Nephron progenitor cell (in vitro differentiated cells): ENCODE data around the gene C3orf22.

ENCODE experiments used
- DNase-seq: peaks from one replicate; pipeline ENCODE4 v3.0.0; 2021
- H3K27ac Mint-ChIP-seq: 2 replicates; pipeline ENCODE4 v1.8.0; 2021; ENCODE audit warnings: mild to moderate bottlenecking, moderate library complexity, mixed read lengths
- H3K27me3 Mint-ChIP-seq: 2 replicates; pipeline ENCODE4 v1.8.0; 2021; ENCODE audit warnings: mild to moderate bottlenecking, low read depth, mixed read lengths; ENCODE audit not compliant: poor library complexity
- H3K36me3 Mint-ChIP-seq: 2 replicates; pipeline ENCODE4 v1.8.0; 2021; ENCODE audit warnings: low read depth, mixed read lengths
- H3K4me1 Mint-ChIP-seq: 2 replicates; pipeline ENCODE4 v1.8.0; 2021; ENCODE audit warnings: mixed read lengths
- H3K4me3 Mint-ChIP-seq: 2 replicates; pipeline ENCODE4 v1.8.0; 2021; ENCODE audit warnings: mild to moderate bottlenecking, moderate library complexity, mixed read lengths
- H3K9me3 Mint-ChIP-seq: 2 replicates; pipeline ENCODE4 v1.8.0; 2021; ENCODE audit warnings: mild to moderate bottlenecking, moderate library complexity, mixed read lengths
- TF ChIP-seq, protein P1 (sequence below): fragments of 200-600 bp; sonication (generic); IDR thresholded peaks from 2 replicates; pipeline ENCODE4 v1.5.0; 2021; ENCODE audit warnings: antibody characterized with exemption

C3orf22 gene

GRCh38 chr3:126562737-126563276 lies 4.1 kb upstream of the C3orf22 start:
- H3K36me3 Mint-ChIP-seq: no peaks in the 10 kb centered on the region
- H3K9me3 Mint-ChIP-seq: peaks cover 21% of the 10 kb centered on the region
- H3K27ac Mint-ChIP-seq: no peak overlapping the region
- TF ChIP-seq, protein P1, sequence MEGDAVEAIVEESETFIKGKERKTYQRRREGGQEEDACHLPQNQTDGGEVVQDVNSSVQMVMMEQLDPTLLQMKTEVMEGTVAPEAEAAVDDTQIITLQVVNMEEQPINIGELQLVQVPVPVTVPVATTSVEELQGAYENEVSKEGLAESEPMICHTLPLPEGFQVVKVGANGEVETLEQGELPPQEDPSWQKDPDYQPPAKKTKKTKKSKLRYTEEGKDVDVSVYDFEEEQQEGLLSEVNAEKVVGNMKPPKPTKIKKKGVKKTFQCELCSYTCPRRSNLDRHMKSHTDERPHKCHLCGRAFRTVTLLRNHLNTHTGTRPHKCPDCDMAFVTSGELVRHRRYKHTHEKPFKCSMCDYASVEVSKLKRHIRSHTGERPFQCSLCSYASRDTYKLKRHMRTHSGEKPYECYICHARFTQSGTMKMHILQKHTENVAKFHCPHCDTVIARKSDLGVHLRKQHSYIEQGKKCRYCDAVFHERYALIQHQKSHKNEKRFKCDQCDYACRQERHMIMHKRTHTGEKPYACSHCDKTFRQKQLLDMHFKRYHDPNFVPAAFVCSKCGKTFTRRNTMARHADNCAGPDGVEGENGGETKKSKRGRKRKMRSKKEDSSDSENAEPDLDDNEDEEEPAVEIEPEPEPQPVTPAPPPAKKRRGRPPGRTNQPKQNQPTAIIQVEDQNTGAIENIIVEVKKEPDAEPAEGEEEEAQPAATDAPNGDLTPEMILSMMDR: no peak
- no peak overlapping the region for H3K4me3 Mint-ChIP-seq
- no peaks in the 10 kb centered on the region for H3K4me1 Mint-ChIP-seq
- DNase-seq: no peak
- H3K27me3 Mint-ChIP-seq: peaks cover 8% of the 10 kb centered on the region

DNA sequence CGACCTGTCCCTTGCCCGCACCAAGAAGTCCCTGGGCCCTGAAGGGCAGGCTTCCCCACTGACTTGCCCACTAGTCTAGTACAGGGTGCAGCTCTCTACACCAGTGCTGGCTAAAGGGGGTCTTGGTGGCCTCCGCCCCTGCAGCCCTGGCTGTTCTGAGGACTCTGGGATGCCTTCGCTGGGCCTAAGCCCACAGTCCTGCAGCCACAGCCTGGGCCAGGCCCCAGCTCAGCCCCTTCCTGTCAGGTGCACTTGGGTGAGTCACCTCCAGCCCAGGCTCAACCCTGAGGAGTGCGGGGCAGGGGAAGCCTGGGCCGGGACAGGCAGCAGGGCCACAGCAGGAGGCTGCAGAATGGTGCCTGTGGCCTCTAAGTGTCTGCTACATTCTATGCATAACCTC lies 971 bp downstream of the C3orf22 start:
- Mint-ChIP-seq H3K4me1 (no peaks in the 10 kb centered on the region), H3K27me3 (peaks cover 12% of the 10 kb centered on the region), H3K36me3 (no peaks in the 10 kb centered on the region), H3K27ac (no peak overlapping the region), H3K9me3 (peaks cover 13% of the 10 kb centered on the region), H3K4me3 (no peak overlapping the region)
- no peak for DNase-seq
- TF ChIP-seq, protein P1: no peak

- no peaks in the 10 kb centered on the region for H3K36me3 Mint-ChIP-seq
- peaks cover 9% of the 10 kb centered on the region for H3K9me3 Mint-ChIP-seq
- H3K27ac Mint-ChIP-seq: no peak overlapping the region
- H3K4me3 Mint-ChIP-seq: no peak overlapping the region
- no peaks in the 10 kb centered on the region for H3K4me1 Mint-ChIP-seq
- TF ChIP-seq, protein P1: no peak
- peaks cover 12% of the 10 kb centered on the region for H3K27me3 Mint-ChIP-seq
- DNase-seq: no peak
Observed at GRCh38 chr3:126557415-126557745, 1.4 kb downstream of the C3orf22 start.

DNA sequence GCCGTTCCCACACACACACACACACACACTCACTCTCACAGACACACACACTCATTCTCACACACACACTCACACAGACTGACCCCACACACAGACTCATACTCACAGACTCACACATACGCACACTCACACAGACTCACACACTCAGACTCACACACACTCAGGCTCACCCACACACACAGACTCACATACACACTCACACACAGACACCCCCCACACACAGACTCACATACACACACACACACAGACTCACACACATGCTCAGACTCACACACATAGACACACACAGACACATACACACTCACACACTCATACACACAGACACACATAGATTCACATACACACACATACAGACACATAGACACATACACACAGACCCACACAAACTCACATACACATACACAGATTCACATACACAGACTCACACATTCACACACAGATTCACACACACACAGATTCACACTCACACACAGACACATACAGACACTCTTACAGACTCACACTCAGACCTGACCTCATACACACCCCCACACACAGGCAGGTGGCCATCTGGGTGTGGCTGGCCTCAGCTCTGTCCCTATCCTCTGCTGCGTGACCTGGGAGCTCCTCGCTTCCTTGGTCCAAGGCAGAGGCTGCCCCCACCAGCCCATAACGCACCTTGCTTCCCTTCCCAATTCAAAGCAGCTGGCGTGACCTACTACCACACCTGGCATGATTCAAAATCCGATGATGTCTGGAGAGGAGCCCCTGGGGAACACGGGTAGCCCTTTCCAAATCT lies 1.9 kb downstream of the C3orf22 start:
- TF ChIP-seq, protein P1: no peak
- H3K4me1 Mint-ChIP-seq: no peaks in the 10 kb centered on the region
- DNase-seq: no peak
- H3K27me3 Mint-ChIP-seq: peaks cover 9% of the 10 kb centered on the region
- no peaks in the 10 kb centered on the region for H3K36me3 Mint-ChIP-seq
- H3K9me3 Mint-ChIP-seq: peaks cover 4% of the 10 kb centered on the region
- H3K4me3 Mint-ChIP-seq: no peak overlapping the region
- H3K27ac Mint-ChIP-seq: no peak overlapping the region

GRCh38 chr3:126555795-126556636 lies 2.7 kb downstream of the C3orf22 start:
- Mint-ChIP-seq H3K27me3 (peaks cover 7% of the 10 kb centered on the region), H3K9me3 (no peaks in the 10 kb centered on the region), H3K27ac (no peak overlapping the region), H3K4me1 (peaks cover 6% of the 10 kb centered on the region), H3K4me3 (no peak overlapping the region), H3K36me3 (no peaks in the 10 kb centered on the region)
- no peak for DNase-seq
- TF ChIP-seq, protein P1: no peak
